Activated CD8-positive, alpha-beta memory T cell treated with anti-CD3 and anti-CD28 coated beads for 1 hour (primary cell): ENCODE measurements around the gene NCOA5.
"Not testable (repeated sequence)": the region's sequence is repeated elsewhere in the genome, so short reads cannot be mapped to it uniquely, and the experiment has no call there.

Experiments used
- DNase-seq, 2 donors: peaks; one replicate each; pipeline ENCODE4 v3.0.0-alpha.2; 2020; ENCODE audit warnings: low read depth in 1 of 2; ENCODE audit errors: extremely low read depth in 1 of 2

NCOA5 gene

GRCh38 chr20:46093531-46093930, 3.8 kb upstream of the NCOA5 start:
- no peak for DNase-seq

- DNase-seq, result not testable (repeated sequence)
Observed at GRCh38 chr20:46091622-46092535, 2.1 kb upstream of the NCOA5 start.

- no peak for DNase-seq
Observed at GRCh38 chr20:46089167-46089416, 670 bp downstream of the NCOA5 start.

- DNase-seq, result no peak
Observed at GRCh38 chr20:46088409-46089166, 1.2 kb downstream of the NCOA5 start.

- DNase-seq, result no peak
Observed at GRCh38 chr20:46087161-46087560, 2.6 kb downstream of the NCOA5 start.

GRCh38 chr20:46085179-46085851, 4.4 kb downstream of the NCOA5 start:
- no peak for DNase-seq

GRCh38 chr20:46084805-46085178, 5.0 kb downstream of the NCOA5 start:
- no peak for DNase-seq

GRCh38 chr20:46083531-46084061, 6.2 kb downstream of the NCOA5 start:
- DNase-seq, result no peak

- no peak for DNase-seq
Observed at GRCh38 chr20:46083101-46083500, 6.7 kb downstream of the NCOA5 start.

GRCh38 chr20:46081074-46081473, 8.7 kb downstream of the NCOA5 start:
- no peak for DNase-seq

- DNase-seq, result no peak
Observed at GRCh38 chr20:46078954-46079353, 10.8 kb downstream of the NCOA5 start.

GRCh38 chr20:46077642-46078305, 12.0 kb downstream of the NCOA5 start:
- DNase-seq, result no peak

- DNase-seq, result no peak
Observed at GRCh38 chr20:46076806-46077205, 13.0 kb downstream of the NCOA5 start.

GRCh38 chr20:46074006-46074405, 15.8 kb downstream of the NCOA5 start:
- DNase-seq, result no peak

GRCh38 chr20:46073443-46073842, 16.3 kb downstream of the NCOA5 start:
- DNase-seq, result no peak

- DNase-seq, result no peak
Observed at GRCh38 chr20:46073024-46073423, 16.7 kb downstream of the NCOA5 start.

GRCh38 chr20:46071573-46071972, 18.2 kb downstream of the NCOA5 start:
- no peak for DNase-seq

GRCh38 chr20:46070215-46070900, 19.4 kb downstream of the NCOA5 start:
- DNase-seq, result no peak

GRCh38 chr20:46065691-46066090, 24.1 kb downstream of the NCOA5 start:
- DNase-seq, result no peak

- DNase-seq, result no peak
Observed at GRCh38 chr20:46065006-46065405, 24.8 kb downstream of the NCOA5 start.
